Esophagus squamous epithelium (tissue), 5 donors: ENCODE data around the gene PPP1R14C. TPM values are rescaled to one million over a fixed set of nuclear protein-coding genes. Genes with fewer than 3 reads are reported as not detected.

Source experiments
- DNase-seq: peaks from one replicate; lab custom pipeline; 2025; lab: John Stamatoyannopoulos, UW
- H3K27ac ChIP-seq, 4 donors: fragments of 200-600 bp; sonication (generic); one replicate each; pipeline ENCODE4 v1.5.1; 2016 to 2019; ENCODE audit warnings: mild to moderate bottlenecking in 1 of 4
- H3K27me3 ChIP-seq, 4 donors: fragments of 200-600 bp; sonication (generic); 1 replicate in 3 of 4; 2 replicates in 1 of 4; pipeline versions ENCODE4 v1.5.1 to v1.6.0; 2017 to 2021; ENCODE audit warnings: antibody characterized with exemption in 1 of 4
- H3K36me3 ChIP-seq, 3 donors: fragments of 200-600 bp; sonication (generic); one replicate each; pipeline ENCODE4 v1.5.1; 2016 to 2019
- H3K4me1 ChIP-seq, 3 donors: fragments of 200-600 bp; sonication (generic); one replicate each; pipeline ENCODE4 v1.5.1; 2017 to 2019
- H3K4me3 ChIP-seq, 4 donors: fragments of 200-600 bp; sonication (generic); 1 replicate in 3 of 4; 2 replicates in 1 of 4; pipeline ENCODE4 v1.5.1; 2016 to 2019; ENCODE audit warnings: mild to moderate bottlenecking in 2 of 4, moderate library complexity in 1 of 4
- H3K9me3 ChIP-seq, 3 donors: fragments of 200-600 bp; sonication (generic); one replicate each; pipeline ENCODE4 v1.5.1; 2016 to 2019
- POLR2A ChIP-seq, 4 donors: fragments of 450-650 bp; IDR thresholded peaks; one replicate each; pipeline ENCODE4 v1.6.1; 2017; ENCODE audit warnings: antibody characterized with exemption in 4 of 4, mild to moderate bottlenecking in 4 of 4, moderate library complexity in 3 of 4
- WGBS, 2 donors: methylation state at CpG; one replicate each; pipeline ENCODE4 v1.1.5; 2018; 5-methylcytosine and 5-hydroxymethylcytosine counted together
- intact Hi-C: fragments of 100-400 bp; cut with DNase I; formaldehyde crosslinking; loops from one replicate; pipeline ENCODE4 v1.15.0; 2022
- total RNA-seq, 4 donors: library from RNA; depleted of rRNA; stranded (reverse); fragments of >200 nt; gene quantifications; one replicate each; pipeline ENCODE4 v1.1.0, GENCODE V29; 2016
- TF ChIP-seq, protein P1 (sequence below), 6 experiments: fragments of 450-650 bp in 4 of 6; fragments of 200-600 bp in 2 of 6; sonication (generic) in 2 of 6; IDR thresholded peaks; one replicate each; pipeline ENCODE4 v1.5.1; 2016 to 2019; ENCODE audit warnings: antibody characterized with exemption in 6 of 6, mild to moderate bottlenecking in 4 of 6, moderate library complexity in 4 of 6
- donor health status: DM: yes; HTN: yes; CAD: no.

PPP1R14C gene
- total RNA-seq, 4 donors from 2014 or later = 9.3 to 27.8 (median 21.3) TPM

DNA sequence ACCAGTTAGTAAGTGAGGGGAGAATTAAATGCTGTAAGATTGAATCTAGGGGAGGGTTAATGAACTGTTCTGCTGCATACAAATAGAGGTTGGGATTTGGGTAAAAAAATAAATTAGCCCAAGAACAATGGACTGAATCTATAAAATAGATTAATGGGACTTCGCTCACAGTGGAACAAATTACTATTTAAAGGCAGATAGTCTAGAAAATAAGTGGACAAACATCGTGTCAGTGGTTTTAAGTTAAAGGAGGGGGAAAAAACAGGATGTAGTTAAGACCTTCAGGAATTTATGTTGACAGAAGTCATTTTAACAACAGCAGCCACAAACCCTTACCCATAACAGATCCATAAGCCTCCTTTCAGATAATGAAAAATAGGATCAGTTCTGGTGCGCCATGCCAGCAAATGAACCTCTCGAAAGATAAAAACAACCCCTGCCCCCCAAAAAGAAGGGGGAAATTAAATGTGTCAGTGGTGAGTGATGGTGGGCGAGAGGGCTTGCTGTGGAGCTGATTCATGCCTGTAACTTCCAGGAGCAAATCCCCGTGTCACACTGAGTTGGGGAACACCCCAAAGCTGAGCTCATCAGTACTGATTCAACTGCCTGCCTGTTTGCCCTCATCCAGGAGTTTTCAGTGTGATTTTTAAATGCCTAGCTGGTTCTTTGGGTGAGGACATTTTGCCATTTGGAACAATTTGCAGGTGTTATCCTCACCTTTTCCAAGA is 86.8 kb downstream of the PPP1R14C start:
- no peak for DNase-seq
- H3K4me1 ChIP-seq = peaks cover 0 to 9% (median 6%) of the 10 kb centered on the region in 3 donors
- no peak for TF ChIP-seq POLR2A (IDR thresholded peaks at IDR 0.05)
- TF ChIP-seq, protein P1, sequence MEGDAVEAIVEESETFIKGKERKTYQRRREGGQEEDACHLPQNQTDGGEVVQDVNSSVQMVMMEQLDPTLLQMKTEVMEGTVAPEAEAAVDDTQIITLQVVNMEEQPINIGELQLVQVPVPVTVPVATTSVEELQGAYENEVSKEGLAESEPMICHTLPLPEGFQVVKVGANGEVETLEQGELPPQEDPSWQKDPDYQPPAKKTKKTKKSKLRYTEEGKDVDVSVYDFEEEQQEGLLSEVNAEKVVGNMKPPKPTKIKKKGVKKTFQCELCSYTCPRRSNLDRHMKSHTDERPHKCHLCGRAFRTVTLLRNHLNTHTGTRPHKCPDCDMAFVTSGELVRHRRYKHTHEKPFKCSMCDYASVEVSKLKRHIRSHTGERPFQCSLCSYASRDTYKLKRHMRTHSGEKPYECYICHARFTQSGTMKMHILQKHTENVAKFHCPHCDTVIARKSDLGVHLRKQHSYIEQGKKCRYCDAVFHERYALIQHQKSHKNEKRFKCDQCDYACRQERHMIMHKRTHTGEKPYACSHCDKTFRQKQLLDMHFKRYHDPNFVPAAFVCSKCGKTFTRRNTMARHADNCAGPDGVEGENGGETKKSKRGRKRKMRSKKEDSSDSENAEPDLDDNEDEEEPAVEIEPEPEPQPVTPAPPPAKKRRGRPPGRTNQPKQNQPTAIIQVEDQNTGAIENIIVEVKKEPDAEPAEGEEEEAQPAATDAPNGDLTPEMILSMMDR (IDR thresholded peaks at IDR 0.05) = no peak
- no peaks in the 10 kb centered on the region for H3K9me3 ChIP-seq
- intact Hi-C loops = no loop called here
- no peaks in the 10 kb centered on the region for H3K27me3 ChIP-seq
- no peaks in the 10 kb centered on the region for H3K36me3 ChIP-seq
- H3K27ac ChIP-seq = no peak overlapping the region
- WGBS, 2 donors = 57 to 63% methylated on average over 6 of the region's 6 CpGs
- no peak overlapping the region for H3K4me3 ChIP-seq

DNA sequence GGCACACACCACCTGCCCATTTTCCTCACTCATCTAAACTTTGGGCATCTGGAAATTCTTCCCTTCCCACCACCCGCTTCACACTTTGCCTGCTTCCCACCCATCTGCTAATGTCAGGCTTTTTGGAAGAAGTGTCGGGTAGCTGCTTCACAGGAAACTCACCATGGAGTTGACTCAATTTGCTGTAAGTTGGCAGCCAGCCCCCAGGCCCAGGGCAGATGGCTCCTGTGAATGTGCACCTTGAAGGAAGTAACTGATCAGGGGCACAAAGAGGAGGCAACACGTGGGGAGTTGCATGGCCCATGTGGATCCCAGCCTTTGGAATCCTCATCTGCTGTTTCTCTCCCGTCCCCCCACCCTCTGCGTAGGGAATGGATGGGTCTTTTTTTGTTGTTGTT is 87.3 kb downstream of the PPP1R14C start:
- Histone ChIP-seq H3K9me3 (no peaks in the 10 kb centered on the region), H3K4me1 (peaks cover 0 to 9% (median 6%) of the 10 kb centered on the region in 3 donors), H3K36me3 (no peaks in the 10 kb centered on the region), H3K4me3 (no peak overlapping the region), H3K27ac (no peak overlapping the region), H3K27me3 (no peaks in the 10 kb centered on the region)
- DNase-seq = no peak
- 73 to 75% methylated on average over 5 of the region's 5 CpGs for WGBS, 2 donors
- TF ChIP-seq POLR2A (IDR thresholded peaks at IDR 0.05) = no peak
- TF ChIP-seq, protein P1 (IDR thresholded peaks at IDR 0.05) = no peak
- intact Hi-C loops = no loop called here

DNA sequence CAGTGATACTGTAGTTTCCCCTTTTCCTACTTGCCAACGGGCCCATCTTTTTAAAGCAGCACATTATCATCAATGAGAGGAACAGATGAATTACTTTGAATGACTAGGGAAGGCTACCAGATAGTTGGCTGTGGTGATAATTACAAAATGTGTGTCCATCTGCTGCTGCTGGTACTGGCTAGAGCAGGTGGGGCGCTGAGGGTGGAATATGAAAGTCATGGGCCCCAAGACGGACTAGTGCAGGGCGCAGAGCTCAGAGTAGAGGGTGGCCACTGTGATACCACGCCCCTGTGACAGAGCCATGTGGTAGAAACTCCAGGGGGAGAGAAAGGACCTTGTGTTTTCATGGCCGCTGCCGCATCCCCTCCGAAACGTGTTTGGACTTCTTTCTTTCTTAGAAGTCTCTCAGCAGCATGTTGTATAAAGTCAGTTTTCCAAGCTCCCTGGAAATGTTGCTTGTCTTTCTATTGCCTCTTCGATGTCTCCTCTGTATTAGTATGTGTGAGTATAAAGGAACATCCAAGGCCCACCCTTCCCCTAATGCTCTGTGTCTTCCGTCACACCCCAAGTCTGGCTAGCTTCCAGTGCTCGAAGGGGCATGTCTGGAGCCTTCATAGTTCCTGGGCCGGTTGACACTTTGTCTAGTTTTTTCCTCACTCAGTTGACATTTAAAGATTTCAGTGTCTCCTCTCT is 88.1 kb downstream of the PPP1R14C start:
- Histone ChIP-seq H3K27ac (no peak overlapping the region), H3K4me1 (peaks cover 0 to 9% (median 6%) of the 10 kb centered on the region in 3 donors), H3K36me3 (no peaks in the 10 kb centered on the region), H3K9me3 (no peaks in the 10 kb centered on the region), H3K27me3 (no peaks in the 10 kb centered on the region), H3K4me3 (no peak overlapping the region)
- DNase-seq = no peak
- 68 to 74% methylated on average over 13 of the region's 13 CpGs for WGBS, 2 donors
- intact Hi-C loops = no loop called here
- TF ChIP-seq, protein P1 (IDR thresholded peaks at IDR 0.05) = no peak

DNA sequence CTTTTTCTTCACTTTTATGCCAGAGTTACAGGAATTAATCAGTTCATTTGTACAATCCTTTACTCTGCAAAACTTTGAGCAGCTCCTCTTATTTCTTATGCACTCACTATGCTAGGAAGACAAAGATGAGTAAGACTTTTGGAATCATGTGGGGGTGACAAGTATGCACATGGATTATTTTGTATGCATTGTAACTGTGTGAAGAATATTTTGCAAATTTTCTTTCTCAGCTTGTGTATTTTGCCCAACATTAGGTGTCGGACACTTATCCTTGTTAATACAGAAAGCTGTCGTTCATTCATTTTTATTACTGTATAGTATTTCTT is 88.6 kb downstream of the PPP1R14C start:
- intact Hi-C loops = no loop called here
- no peaks in the 10 kb centered on the region for H3K9me3 ChIP-seq
- no peaks in the 10 kb centered on the region for H3K27me3 ChIP-seq
- WGBS, 2 donors = 71 to 76% methylated on average over 2 of the region's 2 CpGs
- H3K4me3 ChIP-seq = no peak overlapping the region
- H3K36me3 ChIP-seq = no peaks in the 10 kb centered on the region
- no peak overlapping the region for H3K27ac ChIP-seq
- peaks cover 0 to 9% (median 6%) of the 10 kb centered on the region in 3 donors for H3K4me1 ChIP-seq
- TF ChIP-seq, protein P1 (IDR thresholded peaks at IDR 0.05) = no peak
- TF ChIP-seq POLR2A (IDR thresholded peaks at IDR 0.05) = no peak
- no peak for DNase-seq

DNA sequence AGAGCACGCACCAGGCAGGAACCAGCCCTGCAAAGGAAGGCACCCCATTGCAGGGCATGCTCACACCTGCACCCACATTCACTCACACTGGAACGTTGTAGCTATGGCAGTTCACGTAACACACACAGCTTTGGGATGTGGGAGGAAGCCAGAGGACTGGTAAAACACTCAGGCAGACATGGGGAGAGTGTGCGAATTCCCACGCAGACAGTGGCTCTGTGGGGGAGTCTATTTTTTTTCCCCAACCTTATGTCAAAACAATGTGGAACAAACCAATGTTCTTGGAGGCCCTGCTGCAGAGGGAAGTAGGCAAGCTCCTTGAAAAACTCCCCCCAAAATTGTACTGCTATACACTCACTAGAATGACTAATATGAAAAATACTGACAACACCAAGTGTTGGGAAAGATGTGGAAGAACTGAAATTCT is 91.0 kb downstream of the PPP1R14C start:
- Histone ChIP-seq H3K4me3 (no peak overlapping the region), H3K4me1 (peaks cover 0 to 17% (median 9%) of the 10 kb centered on the region in 3 donors), H3K36me3 (no peaks in the 10 kb centered on the region), H3K27ac (no peak overlapping the region), H3K27me3 (no peaks in the 10 kb centered on the region), H3K9me3 (no peaks in the 10 kb centered on the region)
- no peak for TF ChIP-seq POLR2A (IDR thresholded peaks at IDR 0.05)
- TF ChIP-seq, protein P1 (IDR thresholded peaks at IDR 0.05) = no peak
- intact Hi-C loops = no loop called here
- 44 to 48% methylated on average over 5 of the region's 5 CpGs for WGBS, 2 donors
- no peak for DNase-seq
